Kidney capillary endothelial cell (primary cell): ENCODE measurements around the gene PTPRN2.
"Not testable (repeated sequence)": the region's sequence is repeated elsewhere in the genome, so short reads cannot be mapped to it uniquely, and the experiment has no call there.

Experiments used
- DNase-seq: peaks from one replicate; pipeline ENCODE4 v3.0.0-alpha.2; 2018; ENCODE audit warnings: low spot score

The PTPRN2 gene

GRCh38 chr7:157945401-157945800 lies 642.2 kb downstream of the PTPRN2 start:
- no peak for DNase-seq

- DNase-seq: no peak
Measured at GRCh38 chr7:157944734-157945291, 642.8 kb downstream of the PTPRN2 start.

GRCh38 chr7:157944051-157944450 lies 643.6 kb downstream of the PTPRN2 start:
- DNase-seq: no peak

GRCh38 chr7:157943561-157943960 lies 644.1 kb downstream of the PTPRN2 start:
- no peak for DNase-seq

GRCh38 chr7:157941210-157941609 lies 646.4 kb downstream of the PTPRN2 start:
- DNase-seq: no peak

GRCh38 chr7:157940497-157940896 lies 647.1 kb downstream of the PTPRN2 start:
- DNase-seq: no peak

GRCh38 chr7:157938211-157938610 lies 649.4 kb downstream of the PTPRN2 start:
- no peak for DNase-seq

- DNase-seq: no peak
Measured at GRCh38 chr7:157937406-157937805, 650.2 kb downstream of the PTPRN2 start.

GRCh38 chr7:157936976-157937375 lies 650.6 kb downstream of the PTPRN2 start:
- no peak for DNase-seq

GRCh38 chr7:157935721-157936120 lies 651.9 kb downstream of the PTPRN2 start:
- not testable (repeated sequence) for DNase-seq

- not testable (repeated sequence) for DNase-seq
Measured at GRCh38 chr7:157933219-157934155, 654.1 kb downstream of the PTPRN2 start.

GRCh38 chr7:157932498-157933218 lies 655.0 kb downstream of the PTPRN2 start:
- no peak for DNase-seq

GRCh38 chr7:157930926-157931466 lies 656.6 kb downstream of the PTPRN2 start:
- no peak for DNase-seq

GRCh38 chr7:157930441-157930840 lies 657.2 kb downstream of the PTPRN2 start:
- DNase-seq: no peak

GRCh38 chr7:157929671-157930070 lies 658.0 kb downstream of the PTPRN2 start:
- no peak for DNase-seq

GRCh38 chr7:157928808-157929425 lies 658.7 kb downstream of the PTPRN2 start:
- DNase-seq: no peak

GRCh38 chr7:157928171-157928794 lies 659.3 kb downstream of the PTPRN2 start:
- DNase-seq: no peak

GRCh38 chr7:157927313-157927925 lies 660.2 kb downstream of the PTPRN2 start:
- no peak for DNase-seq

GRCh38 chr7:157926521-157927150 lies 661.0 kb downstream of the PTPRN2 start:
- DNase-seq: no peak

- DNase-seq: no peak
Measured at GRCh38 chr7:157926107-157926506, 661.5 kb downstream of the PTPRN2 start.
